GM19324 (cell line): ENCODE data around the gene METRN.
"Not testable (repeated sequence)": the region's sequence is repeated elsewhere in the genome, so short reads cannot be mapped to it uniquely, and the experiment has no call there.

Source experiments
- ATAC-seq: cut with Tn5 transposase; IDR thresholded peaks from one replicate; pipeline ENCODE4 v1.9.1; 2021; ENCODE audit warnings: mild to moderate bottlenecking, moderate library complexity; ENCODE audit not compliant: unreplicated experiment, low FRiP score

METRN gene

DNA sequence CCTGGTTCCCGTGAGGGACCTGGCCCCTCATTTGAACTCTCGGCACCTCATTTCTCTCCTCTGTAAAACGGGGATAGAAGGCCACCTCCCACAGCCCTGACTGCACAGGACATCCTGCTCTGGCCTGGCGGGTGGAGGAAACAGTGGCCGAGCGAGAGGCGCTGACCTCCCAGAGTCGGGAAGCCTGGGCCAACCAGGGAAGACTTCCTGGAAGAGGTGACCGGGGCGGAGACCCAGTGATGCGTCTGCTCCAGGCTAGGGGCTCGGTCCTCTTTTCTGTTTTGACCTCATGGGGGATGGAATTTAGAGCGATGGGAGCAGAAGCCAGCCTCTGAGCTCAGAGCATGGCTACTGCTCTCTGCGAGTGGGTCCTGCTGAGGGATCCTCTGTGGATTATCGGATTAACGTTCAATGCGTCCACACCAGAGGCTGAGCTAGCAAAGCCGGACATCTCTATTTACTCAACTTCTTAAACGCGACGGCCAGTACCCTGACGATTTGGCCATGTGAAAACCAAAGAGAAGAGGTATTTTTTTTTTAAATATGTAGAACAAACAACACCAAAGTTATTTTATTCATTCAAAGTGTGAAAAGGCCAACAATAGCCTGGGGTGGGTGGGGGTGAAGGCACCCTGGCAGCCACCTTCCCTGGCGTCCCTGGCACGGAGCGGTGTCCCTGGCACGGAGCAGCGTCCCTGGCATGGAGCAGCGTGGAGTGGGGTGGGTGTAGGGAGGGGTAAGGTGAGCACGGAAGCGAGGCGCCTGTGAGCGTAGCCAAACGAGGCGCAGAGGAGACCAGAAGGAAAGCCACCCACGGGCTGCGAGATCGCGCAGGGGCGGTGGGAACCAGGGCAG is 36.5 kb downstream of the METRN start:
- no peak for ATAC-seq

DNA sequence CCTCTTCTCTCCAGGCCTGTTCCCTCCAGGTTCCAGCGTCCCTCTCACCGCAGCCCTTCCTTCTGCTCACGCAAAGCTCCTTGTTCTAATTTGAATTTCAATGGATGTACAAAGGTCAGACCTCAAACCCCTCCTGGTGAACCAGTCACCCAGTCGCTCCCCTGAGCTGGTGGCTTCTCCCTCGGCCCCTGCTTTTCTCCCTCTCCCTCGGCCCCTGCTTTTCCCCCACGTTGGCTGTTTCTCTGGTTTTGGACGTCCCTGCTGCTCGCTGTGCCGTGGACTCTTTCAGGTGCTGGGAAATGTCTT is 37.0 kb downstream of the METRN start:
- no peak for ATAC-seq

DNA sequence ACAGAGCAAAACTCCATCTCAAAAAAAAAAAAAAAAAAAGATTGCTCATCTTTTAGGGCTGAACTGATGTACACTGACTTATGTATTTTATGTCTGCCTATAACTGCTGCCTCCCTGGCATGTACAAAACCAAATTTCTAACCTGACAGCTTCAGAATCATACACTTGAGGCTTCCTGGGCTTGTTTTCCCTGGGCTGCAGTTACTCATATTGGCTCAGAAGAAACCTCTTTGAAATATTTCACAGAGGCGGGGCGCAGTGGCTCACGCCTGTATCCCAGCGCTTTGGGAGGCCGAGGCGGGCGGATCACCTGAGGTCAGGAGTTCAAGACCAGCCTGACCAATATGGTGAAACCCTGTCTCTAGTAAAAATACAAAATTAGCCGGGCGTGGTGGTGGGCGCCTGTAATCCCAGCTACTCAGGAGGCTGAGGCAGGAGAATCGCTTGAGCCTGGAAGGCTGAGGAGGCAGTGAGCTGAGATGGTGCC is 39.2 kb downstream of the METRN start:
- ATAC-seq, result not testable (repeated sequence)

DNA sequence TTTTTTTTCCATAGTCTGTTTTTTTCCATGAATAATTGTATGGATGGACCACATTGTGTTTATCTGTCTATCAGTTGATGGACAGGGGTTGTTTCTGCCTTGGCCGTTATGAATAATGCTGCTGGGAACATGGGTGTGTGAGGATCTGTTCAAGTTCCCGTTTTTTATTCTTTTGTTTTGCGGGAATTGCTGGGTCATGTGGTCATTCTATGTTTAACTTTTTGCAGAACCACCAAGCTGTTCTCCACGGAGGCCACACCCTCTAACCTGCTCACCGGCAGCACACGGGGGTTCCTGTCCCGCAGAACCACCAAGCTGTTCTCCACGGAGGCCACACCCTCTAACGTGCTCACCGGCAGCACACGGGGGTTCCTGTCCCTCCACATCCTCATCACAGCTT is 39.7 kb downstream of the METRN start:
- no peak for ATAC-seq

DNA sequence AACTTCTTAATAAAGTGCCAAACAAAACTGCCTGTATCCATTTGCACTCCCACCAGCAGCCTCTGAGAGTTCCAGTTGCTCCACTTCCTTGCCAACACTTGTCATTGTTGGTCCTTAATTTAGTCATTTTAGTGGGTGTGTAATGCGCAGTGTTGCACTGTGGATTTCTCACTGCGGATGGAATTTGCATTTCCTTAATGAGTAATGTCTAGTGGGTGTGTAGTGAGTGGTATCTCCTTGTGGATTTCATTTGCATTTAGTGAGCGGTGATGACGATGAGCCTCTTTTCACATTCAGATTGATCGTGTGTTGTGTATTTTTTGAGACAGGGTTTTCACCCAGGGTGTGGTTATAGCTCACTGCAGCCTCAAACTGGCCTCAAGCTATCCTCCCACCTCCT is 41.5 kb downstream of the METRN start:
- ATAC-seq, result no peak

DNA sequence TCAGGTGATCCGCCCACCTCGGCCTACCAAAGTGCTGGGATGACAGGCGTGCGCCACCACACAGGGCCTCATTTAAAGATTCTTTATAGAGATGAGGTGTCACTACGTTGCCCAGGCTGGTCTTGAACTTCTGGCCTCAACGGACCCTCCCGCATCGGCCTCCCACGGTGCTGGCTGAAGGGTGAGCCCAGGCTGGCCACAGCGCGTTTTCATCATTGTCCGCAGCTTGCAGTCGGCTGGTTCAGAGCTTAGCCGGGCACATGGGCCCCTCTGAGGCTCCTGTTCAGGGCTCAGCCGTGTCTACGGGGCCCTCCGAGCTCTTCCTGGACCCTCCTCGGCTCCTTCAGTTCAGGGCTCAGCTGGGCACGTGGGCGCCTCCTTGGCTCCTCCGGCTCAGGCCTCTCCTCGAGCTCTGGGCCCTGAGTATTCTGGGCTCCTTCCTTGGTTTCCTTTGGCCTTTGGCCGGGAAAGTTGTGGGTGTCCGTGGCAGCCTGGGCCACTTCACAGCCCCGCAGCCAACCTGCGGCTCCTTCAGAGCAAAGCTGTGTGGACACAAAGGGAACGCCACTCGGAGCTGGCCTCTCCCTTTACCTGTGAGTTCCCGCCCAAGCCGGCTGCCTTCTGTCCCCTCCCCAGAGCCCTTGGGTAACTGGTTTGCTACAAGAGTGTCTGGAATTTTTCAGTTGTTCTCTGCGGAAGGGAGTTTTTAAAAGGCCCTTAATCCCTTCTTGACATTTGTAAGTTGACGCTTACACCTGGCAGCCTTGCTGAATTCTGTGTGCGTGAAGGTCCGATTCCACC is 44.4 kb downstream of the METRN start:
- no peak for ATAC-seq

DNA sequence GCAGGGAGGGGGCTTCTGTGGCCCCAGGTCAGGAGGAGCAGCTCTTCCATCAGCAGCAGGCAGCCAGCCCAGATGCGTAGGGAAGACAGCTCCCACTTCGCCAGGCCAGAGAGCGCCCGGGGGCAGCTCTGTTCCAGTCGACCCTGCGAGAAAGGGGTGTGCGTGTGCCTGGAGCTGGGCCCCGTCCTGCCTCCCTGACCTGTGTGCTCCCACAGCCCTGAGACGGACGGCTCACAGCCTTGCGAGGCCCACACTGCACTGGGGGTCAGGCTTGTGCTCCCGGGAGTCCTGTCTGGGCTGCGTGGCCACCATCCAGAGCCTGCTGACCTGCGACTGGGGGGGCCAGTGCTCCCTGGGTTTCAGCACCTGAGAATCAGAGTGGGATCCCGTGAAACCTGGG is 45.1 kb downstream of the METRN start:
- no peak for ATAC-seq

DNA sequence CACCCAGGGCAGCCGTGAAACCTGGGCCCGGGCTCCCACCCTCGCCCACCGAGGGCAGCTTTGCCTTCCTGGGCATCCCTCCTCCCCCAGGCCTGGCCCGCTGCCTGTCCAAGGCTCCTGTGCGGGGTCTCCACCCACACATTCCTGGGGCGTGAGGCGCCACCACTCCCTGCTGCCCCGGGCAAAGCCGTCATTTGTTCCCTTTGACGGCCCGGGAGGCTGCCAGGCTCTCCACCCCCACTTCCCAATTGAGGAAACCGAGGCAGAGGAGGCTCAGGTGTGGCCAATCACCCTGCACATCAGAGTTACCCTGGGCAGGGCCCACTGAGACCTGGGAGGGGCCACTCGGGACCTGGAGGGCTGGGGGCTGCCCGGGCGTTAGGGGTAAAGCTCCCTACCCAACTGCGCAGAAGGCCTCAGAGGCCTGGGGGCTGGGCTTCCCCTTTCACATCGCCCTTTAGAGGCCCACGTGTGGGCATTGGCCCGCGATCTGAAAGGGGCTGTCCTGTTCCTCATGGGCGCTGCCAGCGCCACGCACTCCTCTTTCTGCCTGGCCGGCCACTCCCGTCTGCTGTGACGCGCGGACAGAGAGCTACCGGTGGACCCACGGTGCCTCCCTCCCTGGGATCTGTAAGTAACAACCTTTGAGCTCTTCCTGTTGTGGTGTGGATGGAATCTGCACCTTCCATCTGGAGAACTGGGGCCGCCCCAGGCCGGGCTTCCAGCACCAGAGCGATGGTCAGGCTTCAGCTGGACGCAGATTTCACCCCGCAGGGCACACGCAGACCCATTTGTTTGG is 45.8 kb downstream of the METRN start, which contains the start of gene MSLN:
TSS of gene MSLN (plus strand) at position 190 of the 799 bp plus-strand sequence. CDS start 1,947 bp downstream, outside the sequence.
- no peak for ATAC-seq

DNA sequence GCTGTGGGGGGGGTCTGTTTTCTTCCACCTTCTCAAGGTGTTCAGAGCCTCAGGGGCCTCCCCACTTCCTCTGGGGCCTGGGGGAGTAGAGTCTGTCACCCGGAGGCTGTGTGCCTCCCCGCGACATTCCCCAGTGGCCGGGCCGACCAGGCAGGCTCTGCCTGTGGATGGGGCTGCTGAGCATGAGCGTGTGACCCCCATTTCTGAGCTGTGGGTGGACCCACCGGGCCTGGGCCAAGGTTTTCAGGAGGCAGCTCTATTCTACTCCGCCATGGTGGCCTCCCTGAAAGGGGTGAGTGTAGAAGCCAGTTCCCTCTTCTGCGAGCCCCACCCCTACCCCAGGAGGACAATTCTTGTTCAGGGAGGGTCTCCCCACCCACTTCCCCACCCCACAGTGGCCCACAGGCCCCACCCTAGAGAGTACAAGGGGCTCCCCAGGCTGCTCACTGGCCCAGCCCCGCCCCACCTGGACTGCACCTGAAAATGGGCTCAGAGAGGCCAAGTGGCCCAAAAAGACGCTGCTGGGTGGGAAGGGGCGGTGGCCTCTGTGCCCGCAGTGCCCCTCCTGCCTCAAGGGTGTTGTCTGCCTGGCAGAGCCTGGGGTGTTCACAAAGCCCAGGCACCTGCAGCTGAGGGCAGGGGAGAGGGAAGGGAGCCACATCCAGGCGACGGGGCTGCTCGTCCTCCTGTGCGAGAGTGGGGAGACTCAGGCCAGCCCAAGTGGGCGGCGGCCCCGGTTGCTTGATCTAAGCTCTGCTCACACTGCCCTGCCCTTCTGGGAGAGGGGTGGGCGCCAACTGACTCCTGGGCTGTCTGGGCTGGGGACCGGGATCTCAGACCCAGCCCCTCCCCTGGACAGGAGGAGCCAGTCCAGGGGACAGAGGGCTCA is 47.0 kb downstream of the METRN start:
- no peak for ATAC-seq

DNA sequence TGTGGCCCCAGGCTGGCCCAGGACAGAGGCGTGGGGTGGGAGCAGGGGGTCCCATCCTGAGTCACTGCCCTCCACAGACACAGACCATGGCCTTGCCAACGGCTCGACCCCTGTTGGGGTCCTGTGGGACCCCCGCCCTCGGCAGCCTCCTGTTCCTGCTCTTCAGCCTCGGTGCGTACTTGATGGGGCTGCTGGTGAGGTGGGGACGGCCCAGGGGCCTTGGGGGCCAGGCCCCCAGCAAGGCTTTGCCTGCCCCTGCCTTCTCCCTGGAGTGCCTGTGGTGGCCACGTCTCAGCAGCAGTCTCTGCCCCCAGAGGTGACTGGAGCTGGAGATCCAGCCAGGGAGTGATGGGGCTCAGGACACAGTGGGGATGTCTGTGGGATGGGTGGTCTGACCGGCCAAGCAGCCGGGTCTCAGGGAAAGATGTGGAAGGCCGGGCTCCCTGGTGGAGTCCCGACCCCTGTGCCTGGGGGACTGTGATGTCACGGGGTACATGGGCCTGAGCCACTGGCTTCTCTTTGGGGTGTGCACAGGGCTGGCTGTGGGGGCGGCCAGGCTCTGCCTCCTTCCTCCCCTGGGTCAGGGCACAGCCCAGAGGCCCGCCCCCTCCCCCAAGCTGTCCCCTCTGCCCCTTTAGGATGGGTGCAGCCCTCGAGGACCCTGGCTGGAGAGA is 47.8 kb downstream of the METRN start:
- no peak for ATAC-seq

DNA sequence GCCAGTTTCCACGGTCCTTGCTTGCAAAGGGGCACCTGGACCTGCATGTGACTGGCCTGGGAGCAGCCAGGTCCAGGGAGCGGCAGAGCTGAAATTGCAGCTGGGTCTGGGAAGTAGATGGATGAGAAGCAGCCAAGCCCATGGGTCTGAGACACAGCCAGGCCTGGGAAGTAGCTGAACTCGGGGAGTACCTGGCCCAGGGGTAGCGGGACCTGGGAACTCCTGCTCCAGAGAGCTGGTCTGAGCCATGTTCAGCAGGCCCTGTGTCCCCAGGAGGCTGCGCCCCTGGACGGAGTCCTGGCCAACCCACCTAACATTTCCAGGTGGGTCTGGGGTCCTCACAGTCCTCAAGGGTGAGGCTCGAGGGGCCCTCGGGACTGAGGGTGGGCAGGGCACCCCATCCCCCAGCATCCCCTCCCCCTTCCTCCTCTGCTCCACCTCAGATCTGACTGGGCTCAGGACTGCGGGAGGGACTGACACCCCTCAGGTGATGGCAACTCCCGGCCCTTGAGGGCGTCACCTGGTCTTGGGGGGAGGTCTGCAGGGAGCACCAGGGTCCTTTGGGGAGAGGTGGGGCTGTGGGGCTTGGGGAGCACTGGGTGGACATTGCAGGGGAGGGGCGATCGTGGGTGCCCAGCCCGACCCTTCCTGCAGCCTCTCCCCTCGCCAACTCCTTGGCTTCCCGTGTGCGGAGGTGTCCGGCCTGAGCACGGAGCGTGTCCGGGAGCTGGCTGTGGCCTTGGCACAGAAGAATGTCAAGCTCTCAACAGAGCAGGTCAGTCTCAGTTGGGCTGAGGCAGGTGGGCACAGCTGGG is 48.7 kb downstream of the METRN start:
- no peak for ATAC-seq

DNA sequence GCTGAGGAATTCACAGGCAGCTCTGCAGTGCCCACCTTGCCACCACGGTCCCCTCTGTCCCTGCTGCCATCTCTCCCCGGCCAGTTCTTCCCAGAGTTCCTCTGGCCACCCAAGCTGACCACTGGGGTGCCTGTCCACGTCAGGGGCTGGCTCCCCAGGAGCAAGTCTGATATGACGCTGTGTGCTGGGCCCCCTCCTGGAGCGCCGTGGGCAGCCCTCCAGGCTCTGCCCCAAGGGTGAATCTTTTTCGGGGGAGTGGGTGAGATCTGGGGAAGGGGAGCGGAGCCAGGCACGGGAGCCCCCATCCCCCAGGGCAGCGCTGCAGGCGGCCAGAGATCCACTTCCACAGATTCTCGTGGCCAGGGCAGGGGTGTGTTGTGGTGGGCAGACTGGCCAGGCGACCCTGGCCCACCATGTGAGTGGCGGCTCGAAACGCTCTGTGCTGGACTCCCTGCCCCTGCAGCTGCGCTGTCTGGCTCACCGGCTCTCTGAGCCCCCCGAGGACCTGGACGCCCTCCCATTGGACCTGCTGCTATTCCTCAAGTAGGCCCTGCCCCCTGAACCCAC is 49.3 kb downstream of the METRN start:
- no peak for ATAC-seq

DNA sequence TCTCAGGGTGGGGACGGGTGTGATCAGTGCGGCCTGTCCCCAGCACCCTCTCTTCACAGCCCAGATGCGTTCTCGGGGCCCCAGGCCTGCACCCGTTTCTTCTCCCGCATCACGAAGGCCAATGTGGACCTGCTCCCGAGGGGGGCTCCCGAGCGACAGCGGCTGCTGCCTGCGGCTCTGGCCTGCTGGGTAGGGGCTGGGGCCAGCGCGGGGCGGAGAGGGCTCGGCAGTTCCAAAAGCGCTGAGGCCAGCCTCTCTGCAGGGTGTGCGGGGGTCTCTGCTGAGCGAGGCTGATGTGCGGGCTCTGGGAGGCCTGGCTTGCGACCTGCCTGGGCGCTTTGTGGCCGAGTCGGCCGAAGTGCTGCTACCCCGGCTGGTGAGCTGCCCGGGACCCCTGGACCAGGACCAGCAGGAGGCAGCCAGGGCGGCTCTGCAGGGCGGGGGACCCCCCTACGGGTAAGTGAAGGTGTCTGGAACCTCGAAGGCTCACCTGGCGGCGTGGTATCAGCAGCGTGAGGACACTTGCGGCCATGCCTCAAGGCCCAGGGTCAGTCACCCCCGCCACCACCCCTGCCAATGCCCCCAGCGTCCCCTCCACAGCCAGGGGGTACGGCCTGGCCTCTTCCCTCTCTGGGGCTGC is 50.0 kb downstream of the METRN start:
- no peak for ATAC-seq

DNA sequence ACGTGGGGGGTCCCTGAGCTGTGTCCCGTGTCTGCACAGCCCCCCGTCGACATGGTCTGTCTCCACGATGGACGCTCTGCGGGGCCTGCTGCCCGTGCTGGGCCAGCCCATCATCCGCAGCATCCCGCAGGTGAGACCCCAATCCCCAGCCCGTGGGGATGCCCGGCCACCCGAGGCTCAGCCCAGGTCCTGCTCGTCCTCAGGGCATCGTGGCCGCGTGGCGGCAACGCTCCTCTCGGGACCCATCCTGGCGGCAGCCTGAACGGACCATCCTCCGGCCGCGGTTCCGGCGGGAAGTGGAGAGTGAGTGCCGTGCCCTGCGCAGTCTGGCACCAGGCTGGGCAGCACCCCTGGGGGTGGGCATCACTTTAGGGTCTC is 50.6 kb downstream of the METRN start:
- no peak for ATAC-seq

DNA sequence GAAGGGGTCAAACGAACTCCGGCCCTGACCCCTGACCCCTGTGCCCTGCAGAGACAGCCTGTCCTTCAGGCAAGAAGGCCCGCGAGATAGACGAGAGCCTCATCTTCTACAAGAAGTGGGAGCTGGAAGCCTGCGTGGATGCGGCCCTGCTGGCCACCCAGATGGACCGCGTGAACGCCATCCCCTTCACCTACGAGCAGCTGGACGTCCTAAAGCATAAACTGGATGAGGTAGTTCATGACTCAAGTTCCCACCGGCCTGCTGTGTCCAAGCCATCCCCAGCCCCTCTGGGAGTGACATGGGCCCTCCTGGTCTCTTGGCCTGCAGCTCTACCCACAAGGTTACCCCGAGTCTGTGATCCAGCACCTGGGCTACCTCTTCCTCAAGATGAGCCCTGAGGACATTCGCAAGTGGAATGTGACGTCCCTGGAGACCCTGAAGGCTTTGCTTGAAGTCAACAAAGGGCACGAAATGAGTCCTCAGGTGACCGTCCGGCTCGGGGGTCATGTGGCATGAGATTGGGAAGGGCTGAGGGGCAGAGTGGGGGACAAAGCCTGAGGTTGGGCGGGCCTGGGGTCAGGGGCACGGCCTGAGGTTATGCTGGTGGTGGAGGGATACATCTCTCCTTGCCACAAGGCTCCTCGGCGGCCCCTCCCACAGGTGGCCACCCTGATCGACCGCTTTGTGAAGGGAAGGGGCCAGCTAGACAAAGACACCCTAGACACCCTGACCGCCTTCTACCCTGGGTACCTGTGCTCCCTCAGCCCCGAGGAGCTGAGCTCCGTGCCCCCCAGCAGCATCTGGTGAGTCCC is 51.3 kb downstream of the METRN start:
- no peak for ATAC-seq

DNA sequence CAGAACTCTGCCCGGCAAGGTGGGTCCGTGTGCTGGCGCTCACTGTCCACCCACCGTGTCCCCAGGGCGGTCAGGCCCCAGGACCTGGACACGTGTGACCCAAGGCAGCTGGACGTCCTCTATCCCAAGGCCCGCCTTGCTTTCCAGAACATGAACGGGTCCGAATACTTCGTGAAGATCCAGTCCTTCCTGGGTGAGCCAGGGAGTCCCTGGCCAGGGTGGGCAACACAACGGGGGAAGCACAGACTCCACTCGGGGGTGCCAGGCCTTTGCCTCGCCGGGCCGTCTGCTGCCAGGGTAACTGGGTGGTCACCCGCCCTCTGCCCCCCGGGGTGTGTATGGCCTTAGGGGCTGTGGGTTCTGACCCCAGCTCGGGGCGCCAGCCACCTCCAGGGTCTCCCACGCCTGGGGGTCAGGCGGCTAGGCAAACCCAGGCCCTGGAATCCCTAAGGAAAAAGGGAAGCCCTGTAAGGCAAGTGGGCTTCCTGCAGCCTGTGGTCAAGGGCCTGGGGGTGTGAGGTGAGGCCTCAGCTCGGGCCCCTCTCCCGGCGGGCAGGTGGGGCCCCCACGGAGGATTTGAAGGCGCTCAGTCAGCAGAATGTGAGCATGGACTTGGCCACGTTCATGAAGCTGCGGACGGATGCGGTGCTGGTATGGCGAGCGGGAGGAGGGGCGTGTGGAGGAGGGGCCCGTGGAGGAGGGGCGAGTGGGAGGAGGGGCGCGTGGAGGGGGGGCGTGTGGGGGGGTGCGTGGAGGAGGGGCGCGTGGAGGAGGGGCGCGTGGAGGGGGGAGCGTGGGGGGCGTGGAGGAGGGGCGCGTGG is 52.1 kb downstream of the METRN start:
- ATAC-seq, result no peak
